ENCODE measurements around the gene APOL1.

APOL1 gene

GRCh38 chr22:36234213-36234612 is 18.7 kb upstream of the APOL1 start:
- peaks cover 71% of the 10 kb centered on the region for H3K4me1 Mint-ChIP-seq

GRCh38 chr22:36234919-36235318 is 18.0 kb upstream of the APOL1 start:
- no peak for ATAC-seq
- Mint-ChIP-seq H3K27me3 (no peaks in the 10 kb centered on the region), H3K4me3 (no peak overlapping the region), H3K36me3 (peaks cover 74% of the 10 kb centered on the region), H3K9me3 (peaks cover 2% of the 10 kb centered on the region), H3K27ac (no peak overlapping the region), H3K4me1 (peaks cover 78% of the 10 kb centered on the region)

More at GRCh38 chr22:36234213-36234612, 18.7 kb upstream of the APOL1 start:
- ATAC-seq = no peak
- peak overlapping the region; percentile 29 for H3K27ac Mint-ChIP-seq
- peaks cover 81% of the 10 kb centered on the region for H3K36me3 Mint-ChIP-seq
- H3K9me3 Mint-ChIP-seq = peaks cover 2% of the 10 kb centered on the region
- no peak overlapping the region for H3K4me3 Mint-ChIP-seq
- no peaks in the 10 kb centered on the region for H3K27me3 Mint-ChIP-seq

GRCh38 chr22:36235585-36235984 is 17.3 kb upstream of the APOL1 start:
- H3K4me3 Mint-ChIP-seq = no peak overlapping the region

DNA sequence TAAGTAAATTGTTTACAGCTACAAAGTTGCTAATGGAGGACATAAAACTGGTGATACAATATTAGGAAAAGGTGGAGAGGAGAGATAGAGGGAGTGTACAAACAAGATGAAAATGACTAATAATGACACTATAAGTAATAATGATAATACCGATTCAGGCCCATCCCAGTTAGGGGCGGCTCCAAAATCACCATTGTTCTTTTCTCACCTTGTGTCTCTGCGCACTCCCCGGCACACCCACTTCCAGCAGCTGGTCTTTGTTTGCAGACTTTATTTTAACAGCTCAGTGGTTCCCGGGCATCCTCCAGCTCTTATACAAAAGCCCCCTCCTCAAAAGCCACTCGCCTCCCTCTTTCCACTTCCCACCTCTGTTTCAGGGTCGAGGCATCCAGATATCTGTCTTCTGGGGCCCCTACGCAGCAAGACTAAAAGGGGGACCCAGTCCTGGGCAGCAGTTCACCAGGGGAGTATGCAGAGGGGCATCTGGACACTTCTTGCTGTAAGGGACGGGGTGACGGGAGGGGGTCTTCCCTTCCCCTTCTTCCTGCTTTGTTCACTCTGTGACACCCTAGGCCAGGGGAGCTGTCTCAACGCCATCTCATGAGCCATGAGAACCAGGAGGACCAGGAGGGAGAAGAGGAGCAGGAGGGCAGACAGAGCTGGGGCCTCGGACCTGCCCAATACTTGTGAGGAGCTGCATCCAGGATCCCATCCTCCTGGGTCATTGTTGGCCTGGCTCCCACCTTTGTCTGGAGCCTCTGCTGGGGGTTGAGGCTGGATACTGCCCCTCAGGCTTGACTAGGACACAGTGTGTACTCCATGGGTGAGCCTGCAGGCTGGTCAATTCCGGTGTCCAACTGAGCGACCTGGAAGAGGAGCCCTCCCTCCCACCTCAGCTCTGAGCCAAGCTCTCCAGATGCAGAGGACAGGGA is 16.3 kb upstream of the APOL1 start:
- Mint-ChIP-seq H3K27ac (no peak overlapping the region), H3K9me3 (peaks cover 2% of the 10 kb centered on the region), H3K4me3 (no peak overlapping the region), H3K27me3 (no peaks in the 10 kb centered on the region), H3K4me1 (peaks cover 81% of the 10 kb centered on the region), H3K36me3 (peaks cover 58% of the 10 kb centered on the region)
- no peak for ATAC-seq

More at GRCh38 chr22:36235585-36235984, 17.3 kb upstream of the APOL1 start:
- no peak for ATAC-seq
- peaks cover 69% of the 10 kb centered on the region for H3K36me3 Mint-ChIP-seq
- H3K9me3 Mint-ChIP-seq = peaks cover 2% of the 10 kb centered on the region
- H3K27me3 Mint-ChIP-seq = no peaks in the 10 kb centered on the region
- H3K4me1 Mint-ChIP-seq = peaks cover 81% of the 10 kb centered on the region
- no peak overlapping the region for H3K27ac Mint-ChIP-seq

DNA sequence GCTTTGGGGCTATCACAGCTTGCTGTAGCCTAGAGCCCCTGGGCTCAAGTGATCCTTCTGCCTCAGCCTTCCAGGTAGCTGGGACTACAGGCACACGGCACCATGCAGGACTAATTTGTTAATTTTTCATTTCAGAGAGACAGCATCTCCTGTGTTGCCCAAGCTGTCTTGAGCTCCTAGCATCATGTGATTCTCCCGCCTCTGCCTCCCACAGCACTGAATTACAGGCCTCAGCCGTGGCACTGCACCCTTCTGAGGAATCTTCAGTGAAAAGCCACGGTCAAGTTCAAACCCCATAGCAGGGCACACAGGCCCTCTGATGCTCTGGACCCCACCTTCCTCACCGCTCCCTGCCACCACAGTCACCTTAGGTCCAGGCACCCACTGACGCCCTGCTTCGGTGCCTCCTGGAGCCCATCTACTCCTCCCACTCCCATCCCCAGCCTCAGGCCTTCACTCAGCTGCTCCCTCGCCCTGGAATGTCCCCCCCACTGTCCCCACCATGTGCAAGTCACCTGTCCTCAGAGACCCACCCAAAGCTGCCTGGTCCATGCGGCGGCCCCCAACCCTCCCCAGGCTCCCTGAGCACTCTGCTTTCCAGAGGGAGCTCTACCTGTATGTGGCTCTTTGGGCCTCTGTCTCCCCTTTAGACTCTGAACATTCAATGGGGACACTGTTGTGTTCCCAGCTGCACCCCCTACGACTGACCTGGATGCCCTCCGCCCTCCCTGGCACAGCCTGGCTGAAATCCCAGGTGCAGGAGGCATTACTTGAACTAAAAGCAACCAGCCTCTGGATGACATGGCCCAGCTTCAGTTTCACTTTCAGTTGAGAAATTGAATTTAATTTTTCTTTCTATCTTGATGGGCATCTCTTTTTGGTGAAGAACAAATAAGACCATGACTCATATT is 15.2 kb upstream of the APOL1 start:
- Mint-ChIP-seq H3K27me3 (no peaks in the 10 kb centered on the region), H3K4me1 (peaks cover 73% of the 10 kb centered on the region), H3K27ac (peak overlapping the region; percentile 97), H3K9me3 (peaks cover 2% of the 10 kb centered on the region), H3K36me3 (peaks cover 47% of the 10 kb centered on the region), H3K4me3 (peak overlapping the region; percentile 93)
- ATAC-seq = no peak

- Mint-ChIP-seq H3K27me3 (no peaks in the 10 kb centered on the region), H3K4me1 (peaks cover 64% of the 10 kb centered on the region), H3K4me3 (peak overlapping the region; percentile 93), H3K9me3 (peaks cover 2% of the 10 kb centered on the region), H3K27ac (peak overlapping the region; percentile 97), H3K36me3 (peaks cover 40% of the 10 kb centered on the region)
- ATAC-seq = peak; percentile 18
Observed at GRCh38 chr22:36238373-36239149, 14.4 kb upstream of the APOL1 start.

- Mint-ChIP-seq H3K4me3 (peak overlapping the region; percentile 93), H3K9me3 (peaks cover 2% of the 10 kb centered on the region), H3K27me3 (no peaks in the 10 kb centered on the region), H3K4me1 (peaks cover 59% of the 10 kb centered on the region), H3K36me3 (peaks cover 36% of the 10 kb centered on the region), H3K27ac (peak overlapping the region; percentile 97)
- peak; percentile 37 for ATAC-seq
Observed at GRCh38 chr22:36239150-36239400, 13.9 kb upstream of the APOL1 start.

- Mint-ChIP-seq H3K36me3 (peaks cover 31% of the 10 kb centered on the region), H3K27ac (peak within 1 kb of the TSS; percentile 97), H3K9me3 (peaks cover 2% of the 10 kb centered on the region), H3K4me1 (peaks cover 54% of the 10 kb centered on the region), H3K4me3 (peak within 1 kb of the TSS; percentile 93), H3K27me3 (no peaks in the 10 kb centered on the region)
- ATAC-seq = peak; percentile 99
Observed at GRCh38 chr22:36239401-36240171, 13.3 kb upstream of the APOL1 start, which contains the start of gene APOL2. Gene APOL2, minus strand, starts transcription at chr22:36239527. Its CDS starts 6,365 bp downstream, at chr22:36233162.

- Mint-ChIP-seq H3K27me3 (no peaks in the 10 kb centered on the region), H3K36me3 (no peaks in the 10 kb centered on the region), H3K4me3 (no peak overlapping the region), H3K9me3 (no peaks in the 10 kb centered on the region), H3K4me1 (peaks cover 12% of the 10 kb centered on the region), H3K27ac (no peak overlapping the region)
- ATAC-seq = no peak
Observed at GRCh38 chr22:36243986-36244385, 8.9 kb upstream of the APOL1 start.

GRCh38 chr22:36244522-36245391 is 8.2 kb upstream of the APOL1 start:
- ATAC-seq = no peak
- no peaks in the 10 kb centered on the region for H3K27me3 Mint-ChIP-seq

DNA sequence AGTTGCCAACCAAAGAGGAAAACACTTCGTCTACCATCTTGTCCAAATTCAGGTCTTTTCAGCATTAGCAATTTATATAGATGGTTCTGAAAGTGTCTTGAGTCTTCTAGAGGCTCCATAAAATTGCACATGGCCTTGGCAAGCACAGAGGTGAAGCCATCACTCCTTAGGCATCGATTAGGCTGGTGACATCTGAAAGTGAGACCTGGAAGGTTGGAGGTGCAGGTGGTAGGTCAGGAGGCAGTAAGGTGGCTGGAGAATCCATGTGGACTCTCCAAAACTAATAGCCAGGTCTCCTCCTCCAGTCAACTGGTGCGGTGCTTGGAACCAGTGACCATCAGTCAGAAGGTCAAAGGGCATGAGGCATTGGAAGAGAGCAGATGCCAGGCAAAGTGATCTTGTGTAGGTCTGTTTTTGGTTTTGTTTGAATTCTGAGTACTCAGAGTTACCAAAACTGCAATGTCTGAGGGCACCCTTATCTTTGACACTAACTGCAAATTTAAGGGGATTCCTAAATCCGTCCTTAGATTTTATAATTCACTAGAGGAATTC is 7.1 kb upstream of the APOL1 start:
- Mint-ChIP-seq H3K36me3 (no peaks in the 10 kb centered on the region), H3K27me3 (no peaks in the 10 kb centered on the region), H3K27ac (no peak overlapping the region), H3K4me1 (peaks cover 7% of the 10 kb centered on the region), H3K4me3 (no peak overlapping the region), H3K9me3 (no peaks in the 10 kb centered on the region)
- ATAC-seq = no peak

More at GRCh38 chr22:36244522-36245391, 8.2 kb upstream of the APOL1 start:
- Mint-ChIP-seq H3K9me3 (no peaks in the 10 kb centered on the region), H3K4me3 (no peak overlapping the region), H3K27ac (no peak overlapping the region), H3K4me1 (peaks cover 5% of the 10 kb centered on the region), H3K36me3 (no peaks in the 10 kb centered on the region)

DNA sequence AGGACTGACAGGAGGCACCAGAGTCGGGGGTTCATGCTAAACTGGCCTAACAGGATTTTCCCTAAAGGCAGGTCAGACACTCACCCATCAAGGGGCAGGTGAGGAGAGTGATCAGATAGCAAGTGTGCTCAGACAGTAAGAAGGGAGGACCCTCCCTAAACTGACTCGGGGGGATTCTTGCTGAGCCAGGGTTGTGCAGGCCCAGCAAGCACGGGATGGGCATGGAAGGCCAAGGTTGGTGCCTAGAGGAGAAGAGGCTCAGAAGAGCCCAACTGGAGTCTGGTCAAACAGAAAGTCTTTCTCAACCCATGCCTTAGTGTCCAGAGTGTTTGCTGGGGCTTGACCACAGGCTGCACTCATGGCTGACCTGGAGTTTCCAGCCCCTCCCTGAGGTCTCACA is 6.2 kb upstream of the APOL1 start:
- Mint-ChIP-seq H3K4me3 (no peak overlapping the region), H3K36me3 (no peaks in the 10 kb centered on the region), H3K27ac (no peak overlapping the region), H3K4me1 (peaks cover 10% of the 10 kb centered on the region), H3K9me3 (no peaks in the 10 kb centered on the region), H3K27me3 (no peaks in the 10 kb centered on the region)
- ATAC-seq = no peak

GRCh38 chr22:36247955-36248354 is 5.0 kb upstream of the APOL1 start:
- Mint-ChIP-seq H3K4me3 (no peak overlapping the region), H3K27me3 (no peaks in the 10 kb centered on the region), H3K4me1 (peaks cover 23% of the 10 kb centered on the region), H3K27ac (no peak overlapping the region), H3K36me3 (no peaks in the 10 kb centered on the region), H3K9me3 (no peaks in the 10 kb centered on the region)
- no peak for ATAC-seq

Measured in stimulated activated memory B cell treated with anti-CD40 and anti-IgM and Interleukin-4, amounts not matched to agents 10 μg/mL and 1 μg/mL and 100 μg/mL, for 72 hours (primary cell).